HK-2 (cell line): Measurements from ENCODE around the gene MARCHF3.
"Not testable (repeated sequence)": the region's sequence is repeated elsewhere in the genome, so short reads cannot be mapped to it uniquely, and the experiment has no call there.

ENCODE experiments used
- DNase-seq: peaks from one replicate; pipeline ENCODE4 v3.0.0-alpha.2; 2018; ENCODE audit not compliant: unreplicated experiment

Gene MARCHF3

DNA sequence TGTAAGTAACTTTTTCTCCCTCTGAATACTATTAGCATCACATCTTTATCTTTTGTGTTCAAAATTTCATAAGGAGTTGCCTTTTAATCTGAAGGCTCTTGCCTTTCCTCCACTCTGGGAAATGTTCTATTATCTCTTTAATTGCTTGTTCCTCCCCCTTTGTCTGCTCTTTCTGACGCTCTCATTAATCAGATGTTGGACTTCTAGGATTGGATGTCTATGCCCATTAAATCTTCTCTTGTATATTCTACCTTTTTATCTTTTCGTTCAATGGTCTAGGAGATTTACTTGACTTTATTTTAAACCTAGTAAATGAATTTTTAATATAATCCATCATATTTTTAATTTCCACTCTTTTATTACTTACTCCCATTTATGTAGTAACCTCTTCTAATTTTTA lies 76.7 kb downstream of the MARCHF3 start:
- no peak for DNase-seq

DNA sequence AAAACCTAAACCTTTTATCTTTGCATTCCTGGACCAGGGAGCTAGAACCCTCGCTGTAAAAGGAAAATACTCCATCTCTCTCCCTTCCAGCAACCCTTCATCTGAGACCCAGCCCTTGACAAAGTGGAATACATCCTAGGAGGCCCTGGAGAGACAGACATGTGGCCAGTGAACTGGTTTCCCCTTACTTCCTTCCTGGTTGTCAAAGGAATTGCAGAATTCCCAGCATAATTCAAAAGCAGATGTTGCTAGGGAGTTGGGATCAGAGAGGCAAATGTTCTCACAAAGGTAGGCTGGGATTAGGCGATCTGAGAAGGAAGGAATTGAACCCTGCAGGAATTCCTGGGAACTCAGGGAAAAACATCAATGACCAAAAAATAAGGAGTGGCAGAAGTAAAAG lies 80.9 kb downstream of the MARCHF3 start:
- no peak for DNase-seq

DNA sequence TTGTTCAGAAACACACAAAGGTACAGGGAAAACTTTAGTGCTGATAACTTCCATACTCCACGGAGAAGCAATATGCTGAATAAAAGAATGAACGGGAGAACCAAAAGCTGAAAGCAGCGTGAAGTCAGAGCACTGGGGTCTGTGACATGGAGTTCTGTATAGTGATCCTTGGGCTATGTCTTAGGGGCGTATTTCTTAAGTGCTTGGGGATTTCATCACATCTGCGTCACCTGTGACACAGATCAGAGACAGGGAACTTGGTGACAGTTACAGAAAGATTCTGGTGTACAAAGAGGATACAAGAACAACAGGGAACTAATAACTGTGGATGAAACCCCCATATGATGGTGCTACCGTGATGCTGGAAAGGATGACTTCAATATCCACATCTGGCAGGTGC lies 81.9 kb downstream of the MARCHF3 start:
- DNase-seq, result no peak

GRCh38 chr5:126948011-126948355 lies 82.4 kb downstream of the MARCHF3 start:
- no peak for DNase-seq

GRCh38 chr5:126947146-126948010 lies 83.0 kb downstream of the MARCHF3 start:
- DNase-seq, result no peak

- not testable (repeated sequence) for DNase-seq
Observed at GRCh38 chr5:126942908-126943307, 87.5 kb downstream of the MARCHF3 start.

GRCh38 chr5:126941403-126941802 lies 89.0 kb downstream of the MARCHF3 start:
- no peak for DNase-seq

DNA sequence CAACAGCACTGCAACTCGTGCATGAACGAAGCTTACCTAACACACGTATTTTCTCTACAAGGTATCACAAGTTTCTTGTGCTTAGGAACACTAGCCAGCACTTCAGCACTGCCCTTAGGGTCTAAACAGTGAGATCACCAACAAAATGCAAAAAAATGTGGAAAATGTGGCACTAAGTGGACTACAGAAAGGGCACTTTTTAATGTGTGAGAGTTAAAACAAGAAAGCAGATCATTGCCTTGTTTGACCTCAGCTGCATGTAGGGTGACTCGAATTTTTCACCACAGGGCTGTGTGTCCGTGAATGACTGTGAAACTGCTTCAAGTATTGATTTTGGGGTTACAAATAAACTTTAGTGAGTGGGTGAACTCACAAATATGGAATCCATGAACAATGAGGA lies 90.5 kb downstream of the MARCHF3 start:
- DNase-seq, result no peak

DNA sequence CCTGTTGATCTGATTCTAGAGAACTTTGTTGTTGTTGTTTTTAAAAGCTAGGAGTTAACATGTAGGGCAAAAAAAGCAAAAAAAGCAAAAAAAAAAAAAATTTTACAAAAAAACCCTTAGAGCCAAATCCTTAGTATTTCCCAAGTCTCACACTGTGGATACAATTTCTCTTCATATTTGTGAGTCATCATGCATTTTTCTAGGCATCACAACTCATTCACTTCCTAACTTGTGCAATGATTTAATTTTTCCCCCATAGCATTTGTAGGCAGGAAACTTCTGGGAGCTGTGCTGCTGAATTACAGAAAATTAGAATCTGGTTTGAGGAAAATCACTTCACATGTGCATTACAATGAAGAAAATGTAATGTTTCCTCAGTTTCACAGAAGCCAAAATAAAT lies 91.9 kb downstream of the MARCHF3 start:
- DNase-seq, result no peak

GRCh38 chr5:126937771-126938170 lies 92.6 kb downstream of the MARCHF3 start:
- DNase-seq, result no peak

DNA sequence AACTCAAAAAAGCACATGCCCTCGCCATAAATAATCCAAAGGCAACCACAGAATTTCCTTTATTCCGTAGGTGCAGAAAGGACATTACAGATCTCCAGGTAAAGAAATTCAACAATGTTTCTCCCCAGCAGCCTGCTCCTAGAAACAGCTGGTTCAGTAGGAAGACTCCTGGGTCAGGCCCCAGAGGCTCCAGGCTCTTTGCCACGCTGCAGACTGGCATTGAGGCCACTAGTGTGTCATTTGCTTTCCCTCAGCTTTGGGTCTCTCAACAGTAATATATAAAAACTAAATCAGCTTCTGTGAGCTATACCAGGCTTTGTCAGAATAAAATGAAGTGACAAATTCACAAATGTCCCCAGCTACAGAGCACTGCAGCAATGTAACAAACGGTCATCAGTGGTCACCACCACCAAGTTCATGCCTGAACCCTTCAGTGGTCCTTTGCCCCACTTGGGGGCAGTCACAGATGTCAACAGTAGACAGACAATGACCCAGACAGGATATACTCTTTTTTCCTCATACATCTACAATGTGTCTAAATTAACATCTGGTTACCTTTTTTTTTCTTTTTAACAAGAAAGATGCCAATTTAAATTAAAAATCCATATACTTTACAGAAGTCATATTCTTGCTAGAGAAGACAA lies 93.5 kb downstream of the MARCHF3 start:
- DNase-seq, result no peak

DNA sequence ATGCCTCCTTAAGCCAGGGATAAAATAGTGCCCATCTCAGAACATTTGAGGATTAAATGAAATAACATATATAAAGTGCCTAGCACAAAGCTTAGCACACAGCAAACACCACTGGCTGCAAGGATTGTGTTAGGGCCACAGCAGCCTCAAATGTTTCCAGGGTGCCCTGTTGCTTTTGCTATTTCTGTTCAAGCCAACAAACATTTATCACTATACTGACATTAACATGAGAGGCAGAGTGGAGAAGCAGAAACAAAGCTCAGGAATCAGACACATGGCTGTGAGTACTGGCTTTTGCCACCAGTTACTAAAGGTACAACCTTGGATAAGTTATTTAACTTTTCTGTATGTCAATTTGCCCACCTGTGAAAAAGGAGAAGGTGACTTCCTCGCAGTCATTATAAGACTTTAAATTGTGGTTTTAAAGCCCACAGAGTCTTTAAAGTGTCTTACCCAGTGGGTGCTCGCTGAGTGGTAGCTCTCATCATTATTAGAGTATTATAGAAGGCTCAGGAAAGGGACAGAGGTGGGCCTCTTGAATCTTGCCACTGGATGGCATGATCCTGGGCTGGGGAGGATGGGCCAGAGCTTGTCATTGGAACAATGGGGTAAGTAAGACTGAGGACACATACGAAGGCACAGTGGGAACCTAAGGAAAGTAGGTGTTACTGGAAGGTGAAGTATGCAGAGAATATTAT lies 98.2 kb downstream of the MARCHF3 start:
- no peak for DNase-seq

GRCh38 chr5:126928041-126928440 lies 102.3 kb downstream of the MARCHF3 start:
- DNase-seq, result no peak

DNA sequence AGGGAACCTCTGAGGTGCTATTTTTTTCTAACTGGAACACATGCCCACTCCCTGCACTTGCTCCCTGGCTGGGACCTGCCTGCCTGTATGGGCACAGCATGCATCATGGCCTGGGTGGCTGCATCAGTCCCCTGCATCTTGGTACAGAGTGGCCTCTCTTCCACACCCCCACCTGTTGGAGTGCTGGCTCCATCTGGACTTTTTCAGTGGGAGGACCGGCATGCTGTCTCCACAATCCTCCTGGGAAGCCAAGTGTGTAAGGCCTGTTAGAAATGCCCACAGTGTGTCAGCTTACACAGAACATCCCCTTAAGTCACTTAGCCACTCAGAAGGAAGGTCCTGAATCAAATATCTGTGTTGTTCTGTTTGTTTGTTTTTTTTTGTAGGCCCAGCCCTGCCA lies 102.9 kb downstream of the MARCHF3 start:
- no peak for DNase-seq

DNA sequence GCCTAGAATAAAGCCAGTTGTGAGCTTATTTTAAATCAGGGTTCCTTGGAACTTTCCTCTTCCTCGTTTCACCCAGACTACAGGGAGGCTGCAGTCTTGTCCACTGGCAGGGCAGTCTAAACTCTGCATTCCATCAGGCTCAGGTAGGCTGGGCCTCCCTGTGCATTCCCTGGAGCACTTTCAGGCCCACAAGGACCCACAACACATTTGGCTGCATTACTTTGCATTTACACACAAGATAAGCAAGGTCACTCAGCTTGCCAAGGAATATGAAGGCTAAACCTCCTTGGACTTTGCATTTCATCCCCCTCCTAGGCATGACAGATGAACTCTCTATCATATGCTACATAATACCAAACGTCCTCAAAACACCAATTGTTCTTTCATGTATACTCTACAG lies 104.2 kb downstream of the MARCHF3 start:
- no peak for DNase-seq

GRCh38 chr5:126925482-126925881 lies 104.9 kb downstream of the MARCHF3 start:
- no peak for DNase-seq

DNA sequence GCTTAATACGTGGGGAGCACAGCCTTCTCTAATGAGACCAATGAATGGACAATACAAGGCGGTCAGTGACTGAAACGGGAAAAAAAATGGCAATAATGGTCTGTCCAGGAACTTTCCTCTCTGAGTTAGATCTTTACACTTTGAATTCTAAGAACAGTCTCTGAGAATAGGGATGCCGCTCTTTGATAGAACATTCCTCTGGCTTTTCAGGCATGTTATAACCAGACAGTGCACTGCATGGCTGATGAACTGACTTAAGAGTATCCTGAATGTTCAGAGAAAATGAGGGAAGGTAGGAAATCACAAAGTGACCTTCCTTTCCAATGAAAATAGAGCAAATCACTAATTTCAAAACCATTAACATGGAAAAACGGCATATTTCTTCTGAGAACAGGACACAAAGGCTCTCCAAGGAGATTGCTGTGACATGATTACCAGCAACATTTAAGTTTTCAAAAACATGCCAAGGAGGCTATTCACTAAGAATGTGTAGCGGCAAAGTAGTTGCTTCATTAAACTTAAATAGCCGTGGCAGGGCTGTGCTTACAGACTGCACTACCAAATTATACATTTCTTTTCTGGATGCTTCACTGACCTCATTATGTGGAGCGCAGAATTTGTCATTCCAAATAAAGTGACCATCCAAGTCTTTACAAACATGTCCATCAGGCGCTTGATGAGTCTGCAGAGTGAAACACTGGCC lies 105.9 kb downstream of the MARCHF3 start:
- no peak for DNase-seq

DNA sequence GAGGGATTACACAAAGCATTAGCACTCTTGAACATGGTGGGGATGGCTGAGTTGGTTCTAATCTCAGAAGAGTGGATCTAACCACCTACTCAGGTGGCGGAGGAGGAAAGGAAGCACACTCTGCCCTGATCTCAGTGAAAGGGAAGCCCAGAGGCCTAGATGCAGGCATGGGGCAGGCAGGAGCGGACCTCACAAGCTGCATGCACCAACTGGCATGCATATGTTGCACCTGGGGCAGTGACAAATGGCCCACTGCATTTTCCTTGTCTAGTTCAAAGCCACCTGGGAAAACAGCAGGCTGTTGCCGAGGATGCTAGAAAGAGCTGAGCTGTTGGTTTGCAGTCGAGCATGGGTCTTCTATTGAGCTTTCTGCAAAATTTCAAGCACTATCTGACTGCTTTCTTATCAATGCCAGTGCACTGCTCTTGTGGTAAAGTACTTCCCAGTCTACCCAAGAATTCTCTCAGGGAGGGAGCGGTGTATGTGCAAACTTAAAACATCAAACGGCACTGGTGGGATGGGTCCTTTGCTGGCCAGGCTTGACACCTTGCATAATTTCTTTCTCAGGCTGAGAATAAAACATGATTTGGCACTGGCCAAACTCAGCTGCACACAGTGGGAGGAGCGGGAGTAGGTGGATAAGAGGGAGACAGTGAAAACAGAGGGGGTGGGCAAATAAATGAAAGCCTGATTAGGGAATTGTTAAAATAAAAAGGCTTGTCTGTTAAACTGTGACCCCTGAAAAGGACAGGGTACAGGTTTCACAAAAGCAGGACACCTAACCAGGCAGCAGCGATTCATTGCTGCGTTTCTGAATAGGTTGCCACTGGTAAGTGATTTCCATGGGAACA lies 108.9 kb downstream of the MARCHF3 start:
- no peak for DNase-seq

- DNase-seq, result no peak
Observed at GRCh38 chr5:126920291-126920690, 110.1 kb downstream of the MARCHF3 start.

DNA sequence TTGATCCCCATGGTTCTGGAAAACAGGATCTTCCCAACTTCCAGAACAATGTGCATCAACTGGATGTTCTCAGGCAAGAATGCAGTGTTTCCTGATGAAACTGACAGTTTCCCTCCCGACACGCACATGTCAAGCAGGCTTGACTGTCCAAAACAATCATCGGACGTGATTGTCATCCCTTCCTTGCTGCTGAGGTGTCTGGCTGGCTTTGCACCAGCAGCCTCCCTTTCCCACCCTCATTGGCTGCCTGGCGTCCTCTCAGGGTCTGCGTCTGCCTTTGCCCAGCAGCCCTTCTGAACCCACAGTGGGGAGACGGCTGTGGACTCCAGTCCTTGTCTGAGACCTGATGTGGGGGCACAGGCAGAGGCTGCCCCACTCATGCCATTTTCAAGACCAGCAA lies 110.8 kb downstream of the MARCHF3 start:
- no peak for DNase-seq

GRCh38 chr5:126918615-126918957 lies 111.8 kb downstream of the MARCHF3 start:
- no peak for DNase-seq
